ACC112 (cell line): Measurements from ENCODE around the gene ZFYVE21.

Source experiments
- H2AFZ ChIP-seq: fragments of 200-600 bp; sonication (generic); one replicate; pipeline ENCODE4 v1.6.0; 2017; ENCODE audit warnings: antibody characterized with exemption, low read length; ENCODE audit not compliant: unreplicated experiment
- H3K27ac ChIP-seq: fragments of 200-600 bp; sonication (generic); 2 replicates; pipeline ENCODE4 v1.5.1; 2014; ENCODE audit warnings: low read depth, mild to moderate bottlenecking, antibody characterized with exemption, low read length, moderate library complexity
- H3K27me3 ChIP-seq: fragments of 200-600 bp; sonication (generic); 2 replicates; pipeline ENCODE4 v1.6.1; 2014; ENCODE audit warnings: mild to moderate bottlenecking, antibody characterized with exemption, low read length, moderate library complexity, mixed read lengths; ENCODE audit not compliant: insufficient read depth
- H3K36me3 ChIP-seq: fragments of 200-600 bp; sonication (generic); 2 replicates; pipeline ENCODE4 v1.6.1; 2016; ENCODE audit warnings: mild to moderate bottlenecking, antibody characterized with exemption, low read length, moderate library complexity, mixed read lengths; ENCODE audit not compliant: insufficient read depth
- H3K4me1 ChIP-seq: fragments of 200-600 bp; sonication (generic); one replicate; pipeline ENCODE4 v1.6.1; 2016; ENCODE audit warnings: low read length, mixed read lengths; ENCODE audit not compliant: insufficient read depth, unreplicated experiment, control insufficient read depth
- H3K4me3 ChIP-seq: fragments of 200-600 bp; sonication (generic); 2 replicates; pipeline ENCODE4 v1.5.1; 2014; ENCODE audit warnings: mild to moderate bottlenecking, low read depth, low read length
- H3K79me2 ChIP-seq: fragments of 200-600 bp; sonication (generic); one replicate; pipeline ENCODE4 v1.6.0; 2016; ENCODE audit warnings: low read length; ENCODE audit not compliant: control insufficient read depth, unreplicated experiment, insufficient read depth

The ZFYVE21 gene

DNA sequence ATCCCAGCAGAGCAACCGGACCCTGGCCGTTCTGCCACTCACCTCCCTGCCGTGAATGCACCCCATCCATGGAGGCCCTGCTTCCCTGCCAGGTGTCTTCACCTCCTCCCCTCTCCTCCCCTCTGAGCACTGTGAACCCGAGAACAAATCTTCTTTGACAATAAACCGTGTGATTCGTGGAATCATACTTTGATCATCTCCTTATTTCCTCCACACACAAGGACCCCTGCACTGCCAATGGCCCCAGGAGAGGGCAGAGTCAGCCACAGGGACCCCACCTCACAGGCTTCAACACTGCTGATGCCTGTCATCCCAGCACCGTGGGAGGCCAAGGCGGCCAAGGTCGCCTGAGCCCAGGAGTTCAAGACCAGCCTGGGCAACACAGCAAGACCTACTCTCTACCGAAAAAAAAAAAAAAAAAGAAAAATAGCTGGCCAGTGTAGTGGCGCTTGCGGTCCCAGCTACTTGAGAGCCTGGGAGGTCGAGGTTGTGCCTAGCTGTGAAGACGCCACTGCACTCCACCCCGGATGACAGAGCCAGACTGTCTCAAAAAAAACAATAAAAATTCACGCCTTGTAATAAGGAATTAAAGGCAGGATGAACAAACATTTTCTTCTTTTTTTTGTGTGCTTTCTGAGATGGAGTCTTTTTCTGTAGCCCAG lies 1.4 kb upstream of the ZFYVE21 start:
- Histone ChIP-seq H3K27me3 (no peaks in the 10 kb centered on the region), H3K36me3 (no peaks in the 10 kb centered on the region), H3K4me1 (peaks cover 35% of the 10 kb centered on the region), H3K4me3 (peak overlapping the region; percentile 96), H2AFZ (no peak overlapping the region), H3K27ac (peak overlapping the region; percentile 59; the same call in 1 of the 2 replicates), H3K79me2 (peaks cover 64% of the 10 kb centered on the region)

DNA sequence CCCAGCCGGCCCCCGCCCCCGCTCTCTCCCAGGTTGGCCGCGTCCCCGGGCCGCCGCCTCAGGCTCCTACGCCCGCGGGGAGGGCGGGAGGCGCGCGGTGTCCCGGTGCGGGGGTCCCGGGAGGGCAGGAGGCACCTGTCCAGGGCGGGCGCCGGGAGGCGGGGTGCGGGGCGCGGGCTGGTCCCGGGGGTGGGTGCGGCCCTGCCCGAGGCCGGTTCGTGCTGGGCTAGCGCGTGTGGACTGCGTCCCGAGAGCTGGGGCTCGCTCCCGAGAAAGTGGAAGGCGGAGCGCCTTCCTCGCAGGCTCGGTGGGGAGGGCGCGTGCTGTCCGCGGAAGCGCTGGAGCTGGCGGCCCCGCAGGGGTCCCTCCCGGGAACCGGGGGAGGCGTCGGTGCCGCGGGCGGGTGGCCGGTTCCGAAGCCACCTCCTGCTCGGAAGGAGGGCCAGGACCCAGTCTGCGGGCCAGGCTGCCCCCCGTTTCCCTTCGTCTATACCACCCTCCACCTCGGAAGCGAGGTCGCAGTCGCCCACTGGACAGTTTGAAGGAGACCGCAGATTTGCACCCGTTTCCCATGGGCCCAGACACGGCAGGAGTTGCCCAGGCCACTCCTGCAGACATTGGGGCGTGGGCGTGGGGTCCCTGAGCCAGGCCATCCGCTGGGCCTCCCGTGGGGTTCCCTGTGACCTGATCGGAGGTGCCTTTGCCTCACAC lies 636 bp downstream of the ZFYVE21 start:
- H3K4me1 ChIP-seq = peaks cover 31% of the 10 kb centered on the region
- H2AFZ ChIP-seq = peak overlapping the region; percentile 73
- peaks cover 77% of the 10 kb centered on the region for H3K79me2 ChIP-seq
- peak overlapping the region; percentile 96 for H3K4me3 ChIP-seq
- H3K27me3 ChIP-seq = no peaks in the 10 kb centered on the region
- no peak overlapping the region for H3K27ac ChIP-seq
- no peaks in the 10 kb centered on the region for H3K36me3 ChIP-seq

DNA sequence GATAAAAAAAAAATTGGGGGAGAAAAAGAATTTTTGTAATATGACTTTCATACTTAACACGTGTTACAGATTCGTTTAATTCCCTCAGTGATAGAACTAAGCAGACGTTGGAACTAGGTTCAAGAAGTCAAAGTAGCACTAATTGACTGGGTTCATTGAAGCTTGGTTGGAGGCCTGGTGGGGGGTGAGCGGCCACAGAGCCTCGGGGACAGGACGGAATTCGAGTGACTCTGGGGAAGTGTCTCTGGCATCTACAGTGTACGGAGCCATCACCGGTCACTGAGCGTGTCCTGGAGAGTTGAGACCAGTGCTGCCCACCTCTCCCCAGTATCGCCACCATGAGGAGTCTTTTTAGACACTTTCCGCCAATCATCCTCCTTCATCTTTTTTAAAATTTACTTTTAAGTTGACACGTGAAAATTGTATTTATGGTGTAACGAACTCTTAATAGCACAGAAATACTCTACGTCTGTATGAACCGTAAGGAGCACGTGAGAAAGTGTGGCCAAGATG lies 1.3 kb downstream of the ZFYVE21 start:
- H3K27ac ChIP-seq = no peak overlapping the region
- peaks cover 27% of the 10 kb centered on the region for H3K4me1 ChIP-seq
- H3K36me3 ChIP-seq = no peaks in the 10 kb centered on the region
- H3K4me3 ChIP-seq = peak overlapping the region; percentile 96
- peaks cover 77% of the 10 kb centered on the region for H3K79me2 ChIP-seq
- no peaks in the 10 kb centered on the region for H3K27me3 ChIP-seq
- H2AFZ ChIP-seq = no peak overlapping the region

DNA sequence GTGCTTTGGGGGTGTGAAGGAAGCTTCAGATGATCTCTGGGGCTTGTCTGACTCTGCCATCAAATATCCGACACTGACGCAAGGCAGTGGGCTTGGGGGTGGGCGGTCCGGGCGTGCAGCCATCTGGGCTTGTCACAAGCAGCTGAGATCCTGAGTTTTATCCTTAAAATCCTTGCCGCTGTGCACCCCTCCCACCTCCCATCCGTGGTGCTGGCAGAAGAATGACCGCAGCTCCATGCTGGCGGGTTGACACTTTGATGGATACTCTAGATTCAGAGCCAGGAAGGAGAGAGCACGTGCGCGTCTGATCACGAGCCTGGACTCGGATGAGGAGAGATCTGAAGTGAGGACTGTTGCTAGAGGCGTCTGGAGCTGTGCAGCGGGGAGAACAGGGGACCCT lies 3.0 kb downstream of the ZFYVE21 start:
- Histone ChIP-seq H3K27ac (no peak overlapping the region), H3K4me3 (no peak overlapping the region), H2AFZ (no peak overlapping the region), H3K79me2 (peaks cover 74% of the 10 kb centered on the region), H3K4me1 (peaks cover 26% of the 10 kb centered on the region), H3K36me3 (no peaks in the 10 kb centered on the region), H3K27me3 (no peaks in the 10 kb centered on the region)

DNA sequence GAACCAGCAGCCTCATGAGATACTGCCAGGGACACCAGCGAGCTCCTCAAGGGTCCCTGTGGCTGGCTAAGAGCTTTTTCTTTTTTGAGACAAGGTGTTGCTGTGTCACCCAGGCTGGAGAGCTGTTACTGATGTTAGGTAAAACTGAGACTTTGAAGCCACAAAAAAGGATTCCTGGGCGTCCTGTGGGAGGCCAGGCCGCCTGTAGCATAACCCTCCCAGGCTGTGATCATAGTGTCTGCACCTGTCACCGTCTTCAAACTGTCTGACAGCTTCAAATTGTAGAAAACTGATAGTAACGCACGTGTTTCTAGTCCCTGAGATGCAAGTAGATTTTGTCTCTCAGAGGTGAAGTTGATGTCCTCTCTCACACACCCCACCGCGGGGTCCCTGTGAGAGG lies 4.1 kb downstream of the ZFYVE21 start:
- Histone ChIP-seq H3K27ac (no peak overlapping the region), H3K36me3 (no peaks in the 10 kb centered on the region), H2AFZ (no peak overlapping the region), H3K4me1 (peaks cover 18% of the 10 kb centered on the region), H3K79me2 (peaks cover 71% of the 10 kb centered on the region), H3K4me3 (no peak overlapping the region), H3K27me3 (no peaks in the 10 kb centered on the region)

DNA sequence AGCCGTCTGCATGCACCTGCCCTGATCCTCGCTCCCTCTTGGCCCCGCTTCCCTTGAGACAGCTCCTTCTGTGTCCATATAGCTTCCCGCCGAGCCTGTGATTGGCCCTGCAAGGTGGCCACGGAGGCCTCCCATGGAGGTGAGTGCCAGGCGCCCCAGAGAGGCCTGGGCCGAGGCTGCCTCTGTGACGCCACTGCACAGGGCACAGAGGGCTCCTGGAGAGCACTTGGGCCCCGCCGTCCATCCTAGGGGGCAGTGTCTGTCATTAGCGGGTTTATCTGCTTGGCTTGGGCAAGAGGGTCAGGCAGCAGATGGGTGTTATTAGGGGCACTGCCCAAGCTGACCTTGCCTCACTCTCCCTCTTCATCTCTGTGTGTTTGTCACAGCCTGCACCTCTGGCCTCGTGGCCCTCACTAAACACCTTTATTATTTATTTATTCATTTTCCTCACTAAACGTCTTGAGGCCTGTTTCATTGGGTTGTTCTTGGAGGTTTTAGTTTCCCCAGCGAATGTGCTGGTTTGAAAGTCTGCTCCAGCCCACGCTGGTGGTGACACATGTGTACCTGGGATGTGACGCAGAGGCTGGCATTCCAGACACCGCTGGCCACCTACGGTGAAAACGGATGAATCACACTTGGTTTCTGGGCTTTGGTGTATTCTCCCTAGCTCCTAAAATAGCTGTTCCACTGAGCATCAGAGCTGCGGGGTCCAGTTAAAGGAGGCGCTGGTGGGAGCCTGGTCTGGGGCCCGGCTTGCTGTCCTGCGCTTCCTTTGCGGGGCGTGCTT lies 5.9 kb downstream of the ZFYVE21 start:
- no peaks in the 10 kb centered on the region for H3K27me3 ChIP-seq
- H2AFZ ChIP-seq = no peak overlapping the region
- H3K4me3 ChIP-seq = no peak overlapping the region
- peaks cover 18% of the 10 kb centered on the region for H3K4me1 ChIP-seq
- H3K27ac ChIP-seq = no peak overlapping the region
- H3K36me3 ChIP-seq = no peaks in the 10 kb centered on the region
- H3K79me2 ChIP-seq = peaks cover 70% of the 10 kb centered on the region

DNA sequence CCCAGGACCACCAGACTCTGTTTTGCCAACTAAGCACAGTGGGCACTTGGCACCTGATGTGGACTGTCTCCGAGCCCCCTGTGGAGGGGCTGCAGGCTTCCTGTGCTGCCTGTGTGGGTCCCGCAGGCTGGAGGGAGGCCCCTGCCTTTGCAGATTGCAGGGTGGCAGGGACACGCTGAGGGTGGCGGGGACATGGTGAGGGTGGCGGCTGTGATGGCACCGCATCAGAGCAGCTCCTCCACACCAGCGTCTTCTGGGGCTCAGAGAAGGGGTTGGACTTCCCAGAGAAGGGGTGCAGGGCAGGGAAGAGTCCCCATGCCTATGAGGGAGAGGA lies 8.1 kb downstream of the ZFYVE21 start:
- Histone ChIP-seq H3K79me2 (peaks cover 48% of the 10 kb centered on the region), H2AFZ (no peak overlapping the region)

DNA sequence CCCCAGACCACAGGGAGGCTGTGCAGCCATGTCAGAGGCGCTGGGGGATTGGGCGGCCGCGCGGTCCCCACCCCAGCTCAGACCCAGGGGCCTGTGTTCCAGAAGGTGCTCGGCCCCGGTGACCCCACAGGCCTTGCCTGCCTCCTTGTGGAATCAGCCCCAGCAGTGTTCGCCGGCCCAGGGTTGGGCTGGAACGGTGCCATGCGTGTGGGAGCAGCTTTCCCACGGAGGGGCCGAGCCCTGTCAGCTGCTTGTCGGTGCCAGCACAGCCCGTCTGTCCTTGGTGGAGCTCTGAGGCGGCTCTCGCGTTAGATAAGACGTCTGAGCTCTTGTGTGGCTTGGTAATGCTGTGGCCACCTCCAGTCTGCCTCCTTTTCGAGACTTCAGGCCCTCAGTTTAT lies 8.5 kb downstream of the ZFYVE21 start:
- H3K79me2 ChIP-seq = peaks cover 46% of the 10 kb centered on the region
- H3K36me3 ChIP-seq = no peaks in the 10 kb centered on the region
- no peak overlapping the region for H2AFZ ChIP-seq

More for the DNA sequence above, 8.1 kb downstream of the ZFYVE21 start:
- Histone ChIP-seq H3K36me3 (no peaks in the 10 kb centered on the region), H3K27me3 (no peaks in the 10 kb centered on the region), H3K27ac (no peak overlapping the region), H3K4me1 (peaks cover 9% of the 10 kb centered on the region), H3K4me3 (no peak overlapping the region)

DNA sequence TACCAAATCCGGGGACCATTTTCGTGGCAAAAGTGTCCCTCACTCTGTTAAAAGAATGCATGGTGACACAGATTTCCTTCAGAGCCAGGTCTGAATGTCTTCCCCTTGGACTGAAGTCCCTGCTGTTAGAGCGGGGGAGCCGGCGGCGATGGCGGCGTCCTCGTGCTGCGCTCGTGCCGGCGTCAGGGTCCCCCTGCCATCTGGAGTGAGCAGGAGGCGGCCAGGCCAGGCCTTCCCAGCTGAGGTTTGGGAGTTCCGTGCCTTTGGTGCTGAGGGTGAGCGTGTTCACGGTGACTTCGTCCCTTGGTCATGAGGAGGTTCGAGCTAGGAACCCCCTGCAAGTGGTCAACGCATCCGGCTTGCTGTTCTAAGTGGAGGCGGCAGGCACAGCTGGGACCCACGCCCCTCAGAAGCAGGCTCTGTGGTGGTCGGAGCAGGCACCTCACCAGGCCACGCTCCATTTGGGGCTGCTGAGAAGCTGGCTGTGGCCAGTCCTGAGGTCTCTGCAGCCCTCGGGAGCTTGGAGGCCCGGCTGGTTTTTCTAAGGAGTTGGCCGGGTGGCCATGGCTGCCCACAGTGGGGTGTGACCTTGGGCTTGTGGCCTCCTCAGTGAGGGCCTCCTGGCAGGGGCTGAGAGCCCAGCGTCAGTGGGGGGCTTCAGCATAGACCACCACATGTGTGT lies 9.5 kb downstream of the ZFYVE21 start:
- H3K79me2 ChIP-seq = peaks cover 40% of the 10 kb centered on the region
- no peaks in the 10 kb centered on the region for H3K27me3 ChIP-seq
- H3K27ac ChIP-seq = no peak overlapping the region
- no peak overlapping the region for H3K4me3 ChIP-seq
- no peaks in the 10 kb centered on the region for H3K36me3 ChIP-seq
- H3K4me1 ChIP-seq = peaks cover 9% of the 10 kb centered on the region
- H2AFZ ChIP-seq = no peak overlapping the region

More for the DNA sequence above, 8.5 kb downstream of the ZFYVE21 start:
- Histone ChIP-seq H3K27ac (no peak overlapping the region), H3K4me1 (peaks cover 9% of the 10 kb centered on the region), H3K27me3 (no peaks in the 10 kb centered on the region), H3K4me3 (no peak overlapping the region)

DNA sequence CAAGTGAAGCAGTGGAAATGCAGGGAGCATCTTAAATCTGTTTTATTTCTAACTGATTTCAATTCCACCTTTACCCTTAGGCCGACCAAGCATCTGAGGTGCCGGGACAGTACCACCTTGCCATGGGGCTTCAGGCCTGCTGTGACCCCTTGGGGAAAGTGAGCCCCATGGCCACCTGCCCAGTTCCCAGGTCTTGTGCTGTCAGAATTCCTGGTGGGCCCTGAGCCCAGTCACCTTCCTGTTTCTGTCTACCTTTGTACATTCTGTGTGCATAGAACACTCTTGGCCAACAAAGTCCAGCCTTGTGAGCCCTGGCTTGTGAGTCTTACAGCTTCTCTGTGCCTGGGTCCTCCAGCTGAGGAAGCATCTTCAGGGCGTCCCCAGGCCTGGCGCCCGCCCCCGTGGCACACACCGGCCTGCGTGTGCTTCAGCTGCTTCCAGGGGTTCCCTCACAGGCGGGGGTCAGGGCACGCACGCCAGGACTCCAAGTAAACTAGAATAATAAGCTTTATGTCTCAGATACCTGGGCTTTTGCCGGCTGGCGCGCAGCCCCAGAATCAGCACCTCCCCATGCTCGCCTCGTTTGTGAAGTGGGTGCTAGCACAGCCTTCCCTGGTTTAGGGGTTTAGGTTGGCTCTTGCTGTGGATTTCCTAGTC lies 10.3 kb downstream of the ZFYVE21 start:
- Histone ChIP-seq H3K36me3 (no peaks in the 10 kb centered on the region), H3K4me3 (no peak overlapping the region), H2AFZ (no peak overlapping the region), H3K79me2 (peaks cover 33% of the 10 kb centered on the region), H3K27ac (no peak overlapping the region), H3K4me1 (peaks cover 9% of the 10 kb centered on the region), H3K27me3 (no peaks in the 10 kb centered on the region)
